HG03520 (cell line): ENCODE data around the gene RETREG2.
A peak's percentile ranks its signal among the peaks of the same experiment; 100 is the strongest.

ENCODE experiments used
- ATAC-seq: cut with Tn5 transposase; IDR thresholded peaks from one replicate; pipeline ENCODE4 v1.9.1; 2021; ENCODE audit warnings: mild to moderate bottlenecking, moderate library complexity; ENCODE audit not compliant: unreplicated experiment

The RETREG2 gene

DNA sequence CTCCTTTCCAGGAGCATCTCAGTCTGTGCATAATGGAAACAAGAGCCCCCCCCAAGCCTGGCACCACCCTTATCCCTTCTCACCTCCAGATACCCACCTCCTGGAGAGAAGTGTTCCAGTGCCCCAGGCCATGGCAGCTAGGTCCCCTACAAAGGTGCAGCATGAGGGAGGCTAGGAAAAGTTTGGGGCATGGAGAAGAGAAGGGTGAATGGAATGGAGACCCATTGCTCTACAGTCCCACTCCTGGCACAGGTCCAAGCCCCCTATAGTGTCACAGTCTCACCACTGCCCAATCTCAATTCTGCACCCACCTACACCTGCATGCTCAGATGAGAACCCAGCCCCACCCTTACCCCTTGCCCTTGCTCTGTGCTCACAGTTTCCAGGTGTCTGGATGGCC is 9.1 kb upstream of the RETREG2 start:
- ATAC-seq, result no peak

- no peak for ATAC-seq
Observed at GRCh38 chr2:219169930-219170654, 8.0 kb upstream of the RETREG2 start, which contains the start of gene SLC23A3. Gene SLC23A3 (minus strand): TSS chr2:219170029. CDS start chr2:219169984, 45 bp downstream.

- ATAC-seq, result no peak
Observed at GRCh38 chr2:219171231-219171651, 6.8 kb upstream of the RETREG2 start.

GRCh38 chr2:219172231-219173154 is 5.6 kb upstream of the RETREG2 start:
- ATAC-seq, result no peak

- ATAC-seq, result no peak
Observed at GRCh38 chr2:219173176-219173575, 4.9 kb upstream of the RETREG2 start.

- no peak for ATAC-seq
Observed at GRCh38 chr2:219174146-219174545, 3.9 kb upstream of the RETREG2 start.

DNA sequence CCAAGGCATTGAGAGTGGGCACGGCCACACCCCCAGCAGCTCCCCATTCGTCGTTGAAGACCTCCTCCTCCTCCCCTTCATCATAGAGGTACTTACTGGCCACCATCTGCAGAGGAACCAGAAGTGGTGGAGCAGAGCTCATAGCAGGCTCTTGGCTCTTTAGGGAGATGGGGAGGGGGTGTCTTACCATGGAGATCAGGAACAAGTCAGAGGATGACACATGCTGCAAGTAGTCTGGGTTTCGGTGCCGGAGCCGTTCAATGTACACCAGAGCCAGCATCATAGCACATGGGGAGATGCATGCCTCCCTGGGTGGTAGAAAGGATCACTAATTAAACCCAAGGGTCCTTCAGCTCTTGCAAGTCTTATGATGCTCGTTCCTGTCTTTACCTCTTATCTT is 3.3 kb upstream of the RETREG2 start:
- no peak for ATAC-seq

- no peak for ATAC-seq
Observed at GRCh38 chr2:219175486-219175885, 2.6 kb upstream of the RETREG2 start.

DNA sequence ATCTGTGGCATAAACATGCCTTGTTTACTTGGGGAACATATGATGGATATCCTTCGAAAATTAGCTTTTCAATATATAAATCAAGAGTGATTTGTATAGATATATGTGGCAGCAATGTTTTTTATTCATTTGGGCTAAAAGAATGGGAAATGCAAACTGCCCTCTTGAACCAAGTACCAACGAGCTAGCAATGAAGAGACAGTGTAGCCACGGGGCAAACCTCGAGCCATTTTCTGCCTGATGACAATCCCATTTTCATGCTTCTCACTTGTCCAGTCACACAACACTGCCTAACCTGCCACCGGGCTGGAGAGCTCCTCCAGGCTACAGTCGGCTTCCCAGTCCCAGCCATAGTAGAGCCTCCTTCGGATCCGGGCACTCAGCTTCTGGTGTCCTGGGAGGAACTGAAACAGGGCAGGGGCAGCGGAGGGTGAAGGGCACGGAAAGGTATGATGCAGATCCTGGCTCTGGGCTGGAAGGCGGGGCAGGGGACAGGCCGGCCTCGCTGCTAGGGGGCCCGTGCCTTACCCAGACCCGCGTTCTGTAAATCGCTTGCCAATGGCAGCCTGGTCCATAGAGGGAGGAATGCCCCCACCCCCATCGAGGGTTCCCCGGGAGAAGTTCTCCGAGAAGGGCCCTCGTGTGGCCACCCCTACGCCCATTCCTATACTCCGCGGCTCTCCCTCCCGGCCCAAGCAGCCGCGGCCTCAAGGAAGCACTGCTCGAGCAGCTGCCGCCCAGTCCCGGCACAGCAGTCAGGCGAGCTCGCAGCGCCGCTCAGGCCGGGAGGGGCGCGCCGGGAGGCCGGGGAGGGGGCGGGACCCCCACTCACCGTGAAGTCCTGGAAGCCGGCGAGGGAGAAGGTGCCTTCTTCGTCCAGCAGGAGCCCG is 1.9 kb upstream of the RETREG2 start:
- peak; percentile 11 for ATAC-seq

GRCh38 chr2:219176818-219177551 is 1.1 kb upstream of the RETREG2 start, which contains the start of gene CNPPD1:
Gene CNPPD1 (minus strand): TSS chr2:219176925. CDS start chr2:219176828, 97 bp downstream.
- peak; percentile 61 for ATAC-seq

DNA sequence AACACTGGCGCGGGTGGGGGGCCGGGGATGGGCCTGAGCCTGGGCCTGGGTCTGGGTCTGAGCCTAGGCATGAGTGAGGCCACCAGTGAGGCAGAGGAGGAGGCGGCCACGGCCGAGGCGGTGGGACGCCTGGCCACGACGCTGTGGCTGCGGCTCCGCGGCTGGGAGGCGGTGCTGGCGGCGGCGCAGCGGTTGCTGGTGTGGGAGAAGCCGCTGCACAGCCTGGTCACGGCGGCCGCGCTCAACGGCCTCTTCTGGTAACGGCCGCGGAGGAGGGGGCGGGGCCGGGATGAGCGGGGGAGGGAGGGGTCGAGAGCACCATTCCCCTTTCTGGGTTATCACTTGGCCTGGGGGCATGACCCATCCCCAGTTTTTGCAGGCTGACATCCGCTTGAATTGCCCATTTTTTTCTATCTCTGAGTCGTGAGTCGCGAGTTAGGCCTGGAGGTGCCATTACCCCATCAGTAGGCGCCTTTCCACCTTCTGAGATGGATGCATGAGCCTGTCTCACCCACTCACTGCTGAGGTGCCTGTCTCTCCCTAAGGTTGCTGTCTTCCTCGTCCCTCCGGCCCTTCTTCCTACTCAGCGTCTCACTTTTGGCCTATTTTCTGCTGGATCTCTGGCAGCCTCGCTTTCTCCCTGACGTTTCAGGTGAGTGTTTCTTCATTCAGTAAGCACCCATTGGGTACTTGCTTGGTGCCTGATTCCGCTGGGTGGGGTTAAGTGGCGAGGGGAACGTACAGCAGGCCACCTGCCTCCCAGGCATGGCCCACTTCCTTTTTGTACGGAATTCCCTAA is 501 bp downstream of the RETREG2 start:
- ATAC-seq, result peak; percentile 14

- ATAC-seq, result no peak
Observed at GRCh38 chr2:219179601-219180465, 1.8 kb downstream of the RETREG2 start.

DNA sequence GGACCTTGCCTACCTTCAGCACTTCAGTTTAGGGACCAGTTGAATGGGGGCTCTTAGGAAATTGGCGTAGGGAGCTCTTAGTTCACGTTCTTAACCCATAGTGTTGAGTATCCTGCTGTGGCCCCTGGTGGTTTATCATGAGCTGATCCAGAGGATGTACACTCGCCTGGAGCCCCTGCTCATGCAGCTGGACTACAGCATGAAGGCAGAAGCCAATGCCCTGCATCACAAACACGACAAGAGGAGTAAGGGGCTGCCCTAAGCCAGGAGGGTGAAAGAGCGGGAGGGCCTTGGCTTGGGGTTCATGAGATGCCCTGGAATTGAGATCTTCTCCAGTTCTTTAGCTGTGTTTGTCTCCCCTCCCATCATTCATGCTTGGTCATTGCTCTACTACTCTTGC is 2.9 kb downstream of the RETREG2 start:
- no peak for ATAC-seq

DNA sequence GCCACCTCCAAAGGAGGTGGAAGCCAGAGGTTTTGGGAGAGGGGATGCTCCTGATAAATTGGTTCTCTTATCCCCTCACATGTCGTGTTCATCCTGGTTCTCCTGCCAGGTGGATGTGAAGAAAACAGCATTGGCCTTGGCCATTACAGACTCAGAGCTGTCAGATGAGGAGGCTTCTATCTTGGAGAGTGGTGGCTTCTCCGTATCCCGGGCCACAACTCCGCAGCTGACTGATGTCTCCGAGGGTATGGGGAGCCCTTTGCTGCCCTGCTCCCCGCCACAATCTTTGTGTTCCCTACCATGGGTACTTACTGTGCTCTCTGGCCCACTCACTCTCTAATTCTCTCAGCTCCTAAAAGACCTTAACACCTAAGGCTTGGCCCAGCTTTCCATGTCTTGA is 3.5 kb downstream of the RETREG2 start:
- ATAC-seq, result no peak

DNA sequence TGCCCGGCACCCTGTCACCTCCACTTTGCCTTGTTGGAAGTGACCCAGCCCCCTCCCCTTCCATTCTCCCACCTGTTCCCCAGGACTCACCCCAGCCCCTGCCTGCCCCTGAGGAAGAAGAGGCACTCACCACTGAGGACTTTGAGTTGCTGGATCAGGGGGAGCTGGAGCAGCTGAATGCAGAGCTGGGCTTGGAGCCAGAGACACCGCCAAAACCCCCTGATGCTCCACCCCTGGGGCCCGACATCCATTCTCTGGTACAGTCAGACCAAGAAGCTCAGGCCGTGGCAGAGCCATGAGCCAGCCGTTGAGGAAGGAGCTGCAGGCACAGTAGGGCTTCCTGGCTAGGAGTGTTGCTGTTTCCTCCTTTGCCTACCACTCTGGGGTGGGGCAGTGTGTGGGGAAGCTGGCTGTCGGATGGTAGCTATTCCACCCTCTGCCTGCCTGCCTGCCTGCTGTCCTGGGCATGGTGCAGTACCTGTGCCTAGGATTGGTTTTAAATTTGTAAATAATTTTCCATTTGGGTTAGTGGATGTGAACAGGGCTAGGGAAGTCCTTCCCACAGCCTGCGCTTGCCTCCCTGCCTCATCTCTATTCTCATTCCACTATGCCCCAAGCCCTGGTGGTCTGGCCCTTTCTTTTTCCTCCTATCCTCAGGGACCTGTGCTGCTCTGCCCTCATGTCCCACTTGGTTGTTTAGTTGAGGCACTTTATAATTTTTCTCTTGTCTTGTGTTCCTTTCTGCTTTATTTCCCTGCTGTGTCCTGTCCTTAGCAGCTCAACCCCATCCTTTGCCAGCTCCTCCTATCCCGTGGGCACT is 4.5 kb downstream of the RETREG2 start:
- ATAC-seq, result no peak

- ATAC-seq, result no peak
Observed at GRCh38 chr2:219183151-219183772, 5.2 kb downstream of the RETREG2 start.

- ATAC-seq, result no peak
Observed at GRCh38 chr2:219184121-219184520, 6.0 kb downstream of the RETREG2 start.
